ENCODE data around the gene RUFY3. TPM values are rescaled to one million over a fixed set of nuclear protein-coding genes. Genes with fewer than 3 reads are reported as not detected.

The RUFY3 gene
- total and polyA plus RNA-seq, 2 of the 13 experiments (the other 11 are each of a cell fraction or from before 2014, with no cell fraction given) = 17.9 to 25.3 TPM

- TF ChIP-seq AKNA (CRISPR knock-in tag; IDR thresholded peaks at IDR 0.05; ENCODE audit: borderline replicate concordance) = no peak
- TF ChIP-seq ZNF768 (CRISPR knock-in tag; IDR thresholded peaks at IDR 0.05) = peak; percentile 65; the same call in 1 of the 2 replicates
- TF ChIP-seq CREBL2 (CRISPR knock-in tag; IDR thresholded peaks at IDR 0.05; ENCODE audit: borderline replicate concordance) = no peak
- TF ChIP-seq ZNF720 (CRISPR knock-in tag; IDR thresholded peaks at IDR 0.05) = no peak
- peak; percentile 95 for TF ChIP-seq MYC (CRISPR knock-in tag; IDR thresholded peaks at IDR 0.05; ENCODE audit: borderline replicate concordance)
- TF ChIP-seq, protein P1, sequence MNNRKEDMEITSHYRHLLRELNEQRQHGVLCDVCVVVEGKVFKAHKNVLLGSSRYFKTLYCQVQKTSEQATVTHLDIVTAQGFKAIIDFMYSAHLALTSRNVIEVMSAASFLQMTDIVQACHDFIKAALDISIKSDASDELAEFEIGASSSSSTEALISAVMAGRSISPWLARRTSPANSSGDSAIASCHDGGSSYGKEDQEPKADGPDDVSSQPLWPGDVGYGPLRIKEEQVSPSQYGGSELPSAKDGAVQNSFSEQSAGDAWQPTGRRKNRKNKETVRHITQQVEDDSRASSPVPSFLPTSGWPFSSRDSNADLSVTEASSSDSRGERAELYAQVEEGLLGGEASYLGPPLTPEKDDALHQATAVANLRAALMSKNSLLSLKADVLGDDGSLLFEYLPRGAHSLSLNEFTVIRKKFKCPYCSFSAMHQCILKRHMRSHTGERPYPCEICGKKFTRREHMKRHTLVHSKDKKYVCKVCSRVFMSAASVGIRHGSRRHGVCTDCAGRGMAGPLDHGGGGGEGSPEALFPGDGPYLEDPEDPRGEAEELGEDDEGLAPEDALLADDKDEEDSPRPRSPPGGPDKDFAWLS (CRISPR knock-in tag; IDR thresholded peaks at IDR 0.05; ENCODE audit: borderline replicate concordance) = no peak
- no peak; the same call in 1 of the 2 replicates for TF ChIP-seq FOXA3 (CRISPR knock-in tag; IDR thresholded peaks at IDR 0.05)
- TF ChIP-seq ZFP82 (CRISPR knock-in tag; IDR thresholded peaks at IDR 0.05; ENCODE audit: borderline replicate concordance) = no peak
- no peak for TF ChIP-seq NR0B2 (CRISPR knock-in tag; IDR thresholded peaks at IDR 0.05)
- no peak for TF ChIP-seq NFATC3 (CRISPR knock-in tag; IDR thresholded peaks at IDR 0.05)
- no peak for TF ChIP-seq ZBTB21 (CRISPR knock-in tag; IDR thresholded peaks at IDR 0.05)
- TF ChIP-seq ATF7 (IDR thresholded peaks at IDR 0.05) = no peak
- no peak for TF ChIP-seq ATF7 (CRISPR knock-in tag; IDR thresholded peaks at IDR 0.05)
- TF ChIP-seq ZNF232 (CRISPR knock-in tag; IDR thresholded peaks at IDR 0.05; ENCODE audit: borderline replicate concordance) = peak; percentile 88; the same call in 1 of the 2 replicates
- TF ChIP-seq ZNF18 (CRISPR knock-in tag; IDR thresholded peaks at IDR 0.05; ENCODE audit: insufficient replicate concordance) = no peak
- peak; percentile 53; the same call in 1 of the 2 replicates for TF ChIP-seq REPIN1 (CRISPR knock-in tag; IDR thresholded peaks at IDR 0.05; ENCODE audit: borderline replicate concordance, low read depth)
- no peak for TF ChIP-seq NFRKB (IDR thresholded peaks at IDR 0.05)
- no peak for TF ChIP-seq HDAC2 (CRISPR knock-in tag; IDR thresholded peaks at IDR 0.05)
- TF ChIP-seq, protein P2, sequence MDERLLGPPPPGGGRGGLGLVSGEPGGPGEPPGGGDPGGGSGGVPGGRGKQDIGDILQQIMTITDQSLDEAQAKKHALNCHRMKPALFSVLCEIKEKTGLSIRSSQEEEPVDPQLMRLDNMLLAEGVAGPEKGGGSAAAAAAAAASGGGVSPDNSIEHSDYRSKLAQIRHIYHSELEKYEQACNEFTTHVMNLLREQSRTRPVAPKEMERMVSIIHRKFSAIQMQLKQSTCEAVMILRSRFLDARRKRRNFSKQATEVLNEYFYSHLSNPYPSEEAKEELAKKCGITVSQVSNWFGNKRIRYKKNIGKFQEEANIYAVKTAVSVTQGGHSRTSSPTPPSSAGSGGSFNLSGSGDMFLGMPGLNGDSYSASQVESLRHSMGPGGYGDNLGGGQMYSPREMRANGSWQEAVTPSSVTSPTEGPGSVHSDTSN (CRISPR knock-in tag; IDR thresholded peaks at IDR 0.05) = no peak
Observed at GRCh38 chr4:70705183-70706043, 16.4 kb upstream of the RUFY3 start (continued).
